Transverse colon (tissue), 4 donors: Measurements from ENCODE around the gene ZZZ3.

Source experiments
- CTCF ChIP-seq, 5 experiments: fragments of 200-600 bp in 3 of 5; fragments of 450-650 bp in 2 of 5; sonication (generic) in 3 of 5; IDR thresholded peaks; 1 replicate in 2 of 5; 2 replicates in 3 of 5; pipeline ENCODE4 v1.5.1; 2016 to 2017; ENCODE audit warnings: antibody characterized with exemption in 5 of 5, inconsistent platforms in 3 of 5, mild to moderate bottlenecking in 2 of 5, moderate library complexity in 1 of 5
- POLR2A ChIP-seq: fragments of 450-650 bp; IDR thresholded peaks from one replicate; pipeline ENCODE4 v1.6.1; 2016; ENCODE audit warnings: antibody characterized with exemption, mild to moderate bottlenecking, moderate library complexity
- POLR2AphosphoS5 ChIP-seq, 3 donors: sonication (generic); formaldehyde crosslinking; IDR thresholded peaks; one replicate each; pipeline ENCODE4 v1.6.1; 2016; ENCODE audit warnings: antibody characterized with exemption in 3 of 3

- no peak for TF ChIP-seq POLR2A
- no peak for TF ChIP-seq CTCF (IDR thresholded peaks at IDR 0.05)
- no peak for TF ChIP-seq POLR2AphosphoS5 (IDR thresholded peaks at IDR 0.05)
Observed at GRCh38 chr1:77704736-77705135, 22.3 kb upstream of the ZZZ3 start.
